HG02759 (cell line): ENCODE results near the gene CLIC4.
A peak's percentile ranks its signal among the peaks of the same experiment; 100 is the strongest.
"Not testable (repeated sequence)": the region's sequence is repeated elsewhere in the genome, so short reads cannot be mapped to it uniquely, and the experiment has no call there.

Experiments used
- ATAC-seq: cut with Tn5 transposase; IDR thresholded peaks from one replicate; pipeline ENCODE4 v1.9.1; 2021; ENCODE audit warnings: mild to moderate bottlenecking, moderate library complexity; ENCODE audit not compliant: unreplicated experiment

Gene CLIC4

DNA sequence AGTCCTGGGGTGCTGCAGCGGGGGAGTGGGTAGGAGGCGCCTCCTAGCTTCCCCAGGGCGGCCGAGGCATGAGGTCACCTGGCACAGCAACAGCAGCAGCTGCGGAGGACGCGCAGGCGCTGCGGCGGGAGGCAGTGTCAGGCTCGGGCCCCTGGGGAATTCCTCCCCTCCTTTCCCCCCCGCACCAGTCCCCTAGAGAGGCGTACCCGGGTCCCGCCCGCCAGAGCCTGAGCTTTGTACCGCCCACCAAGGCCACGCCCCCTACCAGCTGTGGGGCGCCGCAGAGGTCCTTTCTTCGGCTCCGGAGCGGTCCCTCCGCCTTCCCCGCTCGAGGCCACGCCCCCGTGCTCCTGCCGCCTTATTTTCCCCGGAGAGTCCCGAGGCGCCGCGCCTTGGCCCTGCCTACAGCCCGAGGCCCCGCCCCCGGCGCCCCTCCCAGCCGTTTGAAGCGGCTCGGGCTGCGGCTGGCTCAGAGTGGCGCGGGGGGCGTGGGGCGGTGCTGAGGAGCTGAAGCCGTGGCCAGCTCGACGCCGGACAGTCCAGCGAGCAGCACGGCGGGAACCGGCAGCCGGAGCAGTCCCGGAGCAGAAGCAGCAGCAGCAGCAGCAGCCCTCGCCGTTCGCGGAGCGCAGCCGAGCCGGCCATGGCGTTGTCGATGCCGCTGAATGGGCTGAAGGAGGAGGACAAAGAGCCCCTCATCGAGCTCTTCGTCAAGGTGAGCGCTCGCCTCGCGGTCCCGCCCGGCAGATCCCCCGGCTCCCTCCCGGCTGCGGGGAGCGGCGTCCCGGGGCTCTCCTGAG lies at the start of gene CLIC4:
TSS of gene CLIC4 (plus strand) at position 537 of the 800 bp plus-strand sequence. CDS start at position 644, 107 bp downstream.
- peak; percentile 77 for ATAC-seq

DNA sequence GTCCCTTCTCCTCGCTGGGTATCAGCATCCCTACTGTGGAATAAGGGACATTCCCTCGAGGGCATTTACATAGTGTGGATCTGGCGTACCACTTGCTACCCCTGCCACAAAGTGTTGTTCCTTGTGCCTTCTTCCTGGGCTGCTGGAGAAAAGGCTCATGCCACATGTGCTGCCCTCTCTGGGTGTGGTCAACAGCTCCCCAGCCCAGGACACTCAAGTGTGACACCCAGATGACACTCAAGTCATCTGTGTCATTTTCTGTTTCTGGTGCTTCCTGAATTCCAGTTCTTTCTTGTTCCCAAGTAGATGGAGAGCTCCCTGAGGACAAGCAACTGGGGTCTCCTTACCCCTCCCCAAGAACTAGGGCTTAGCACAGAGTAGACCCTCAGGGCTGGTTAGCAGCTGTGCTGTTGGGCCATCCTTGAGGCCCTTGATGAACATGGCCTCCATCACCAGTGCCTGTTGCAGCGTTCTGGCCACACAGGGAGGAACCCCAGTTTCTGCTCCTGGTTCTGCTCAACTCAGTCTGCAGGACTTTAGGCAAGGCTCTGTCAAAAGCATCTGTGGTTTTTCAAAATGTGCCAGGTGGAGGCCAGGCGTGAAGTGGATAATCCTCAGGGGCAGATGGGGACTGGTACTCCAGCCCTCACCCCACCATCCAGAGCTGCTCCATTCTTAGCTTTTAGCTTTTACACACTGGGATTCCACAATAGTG lies 49.0 kb upstream of the CLIC4 start:
- ATAC-seq, result no peak

GRCh38 chr1:24696756-24697330 lies 48.4 kb upstream of the CLIC4 start:
- ATAC-seq, result no peak

- not testable (repeated sequence) for ATAC-seq
These were observed 47.7 kb upstream of the CLIC4 start for GRCh38 chr1:24697453-24698001.

GRCh38 chr1:24698326-24698725 lies 46.9 kb upstream of the CLIC4 start:
- not testable (repeated sequence) for ATAC-seq

DNA sequence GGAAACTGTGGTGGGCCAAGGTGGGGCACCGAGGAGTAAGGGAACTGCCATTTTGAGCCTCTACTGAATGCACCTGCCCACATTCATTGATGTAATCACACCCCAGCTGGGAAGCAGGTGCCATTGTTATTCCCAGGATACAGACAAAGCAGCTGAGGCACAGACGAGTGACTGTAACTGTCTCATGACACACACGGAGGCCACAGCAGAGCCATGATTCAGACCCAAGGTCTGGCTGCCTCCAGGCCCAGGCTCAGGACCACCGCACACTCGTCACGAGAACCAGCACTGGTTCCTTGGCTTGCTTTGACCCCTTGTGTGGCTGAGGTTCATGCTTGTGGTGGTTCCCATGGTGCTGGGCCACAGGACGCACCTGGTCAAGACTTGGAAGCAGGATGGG lies 45.6 kb upstream of the CLIC4 start:
- ATAC-seq, result no peak

GRCh38 chr1:24702511-24703293 lies 42.5 kb upstream of the CLIC4 start:
- ATAC-seq, result no peak

DNA sequence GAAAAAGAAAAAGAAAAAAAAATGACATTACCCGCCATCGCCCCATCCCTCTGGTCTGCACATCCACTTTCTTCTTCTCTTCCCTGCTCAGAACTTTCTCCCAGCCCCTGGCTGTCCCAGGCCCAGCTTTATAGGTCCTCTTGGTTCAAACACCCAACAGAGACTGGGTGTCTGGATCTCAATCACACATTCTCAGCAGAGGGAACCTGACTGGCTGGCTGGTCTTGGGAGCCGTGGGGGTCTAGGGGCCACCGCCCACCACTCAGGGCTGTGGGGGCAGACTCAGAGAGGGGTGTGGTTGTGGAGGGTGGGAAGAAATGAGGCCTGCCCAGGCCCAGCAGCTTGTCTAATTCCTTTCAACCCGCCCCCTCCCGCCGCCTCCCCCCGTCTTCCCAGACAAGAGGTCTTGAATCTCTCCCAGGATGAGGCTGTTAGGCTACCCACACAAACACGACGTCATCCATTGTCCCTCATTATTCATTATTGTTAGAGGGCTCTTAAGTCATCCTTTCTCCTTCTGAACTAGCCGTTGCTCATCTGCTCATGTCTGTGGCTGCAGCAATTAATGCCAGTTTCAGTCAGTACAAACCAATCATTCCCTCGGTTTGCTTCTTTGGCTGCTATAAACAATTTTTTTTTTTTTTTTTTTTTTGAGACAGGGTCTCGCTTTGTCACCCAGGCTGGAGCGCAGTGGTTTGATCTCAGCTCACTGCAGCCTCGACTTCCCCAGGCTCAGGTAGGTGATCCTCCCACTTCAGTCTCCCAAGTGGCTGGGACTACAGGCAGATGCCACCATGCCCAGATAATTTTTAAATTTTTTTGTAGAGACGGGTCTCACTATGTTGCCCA lies 40.6 kb upstream of the CLIC4 start:
- ATAC-seq, result no peak

DNA sequence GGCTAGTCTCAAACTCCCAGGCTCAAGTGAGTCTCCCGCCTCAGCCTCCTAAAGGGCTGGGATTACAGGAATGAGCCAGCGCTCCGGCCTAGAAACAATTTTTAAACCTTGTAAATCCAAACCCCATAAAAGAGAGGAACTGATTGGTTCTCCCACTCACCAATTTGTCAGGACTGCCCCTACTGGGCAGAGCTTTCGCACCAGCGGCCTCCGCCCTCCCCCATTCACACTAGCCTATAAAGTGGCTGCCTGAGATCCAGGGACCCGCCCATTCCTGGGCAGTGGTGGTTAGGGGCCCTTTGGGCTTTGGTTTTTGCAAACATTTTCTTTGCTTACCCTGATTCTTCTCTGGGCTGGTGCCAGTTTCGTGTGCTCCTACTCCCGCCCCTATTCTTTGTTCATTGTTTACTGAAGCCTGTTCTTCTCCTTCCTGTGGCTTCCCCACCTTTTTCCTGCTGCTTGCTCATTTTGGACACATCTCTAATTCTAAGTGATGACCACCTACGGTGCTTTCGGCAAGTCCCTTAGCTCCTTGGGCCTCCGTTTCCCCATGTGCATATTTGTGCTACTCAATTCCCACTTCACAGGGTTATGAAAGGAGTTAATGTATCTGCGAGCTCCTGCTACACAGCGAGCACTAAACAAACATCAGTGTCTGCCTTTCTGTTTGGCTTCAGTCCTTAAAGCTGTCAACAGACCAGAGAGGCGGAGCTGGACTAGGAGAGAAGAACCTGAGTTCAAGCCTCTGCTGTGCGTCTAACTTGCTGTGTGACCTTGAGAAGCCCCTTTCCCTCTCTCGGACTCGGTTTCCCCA lies 39.8 kb upstream of the CLIC4 start:
- no peak for ATAC-seq

GRCh38 chr1:24706074-24706389 lies 39.2 kb upstream of the CLIC4 start:
- not testable (repeated sequence) for ATAC-seq

GRCh38 chr1:24707687-24708086 lies 37.6 kb upstream of the CLIC4 start:
- no peak for ATAC-seq

- no peak for ATAC-seq
These were observed 36.3 kb upstream of the CLIC4 start for GRCh38 chr1:24708938-24709337.

GRCh38 chr1:24709791-24710441 lies 35.3 kb upstream of the CLIC4 start:
- ATAC-seq, result no peak

GRCh38 chr1:24711329-24711728 lies 33.9 kb upstream of the CLIC4 start:
- ATAC-seq, result no peak

DNA sequence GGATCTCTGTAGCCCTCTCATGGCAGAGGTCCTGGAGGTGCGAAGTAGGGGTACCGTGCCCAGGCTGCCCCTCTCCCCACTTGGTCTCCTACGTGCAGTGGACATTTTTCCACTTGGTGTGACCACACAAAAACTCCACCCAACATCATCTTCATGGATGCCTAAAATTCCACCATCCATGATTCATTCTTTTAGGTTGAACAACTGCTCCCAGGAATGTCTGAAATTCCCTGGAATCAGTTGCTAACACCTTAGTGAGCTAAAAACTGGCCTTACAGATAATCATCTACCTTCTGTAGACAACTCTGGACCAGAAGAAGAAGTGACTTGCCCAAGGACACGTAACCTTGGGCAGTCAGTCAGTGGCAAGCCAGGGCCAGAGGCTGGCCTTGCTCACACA lies 32.1 kb upstream of the CLIC4 start:
- no peak for ATAC-seq

DNA sequence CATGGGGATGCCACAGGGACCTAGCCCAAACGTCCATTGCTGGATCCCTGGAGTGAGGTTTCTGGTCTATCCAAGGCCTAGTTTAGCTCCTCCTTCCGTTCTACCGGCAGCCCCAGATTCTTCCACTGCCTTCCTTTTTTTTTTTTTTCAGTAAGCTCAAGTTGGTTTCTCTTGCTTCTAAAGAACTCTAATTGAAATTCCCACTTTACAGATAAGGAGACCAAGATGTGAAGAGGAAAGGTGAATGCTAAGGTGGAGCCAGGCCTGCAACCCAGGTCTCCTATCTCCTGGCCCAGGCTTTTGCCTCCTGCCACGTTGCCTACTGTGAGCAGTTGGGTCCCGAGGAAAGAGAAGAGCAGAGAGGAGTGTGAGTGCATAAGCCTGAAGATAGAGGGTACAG lies 31.5 kb upstream of the CLIC4 start:
- ATAC-seq, result no peak

DNA sequence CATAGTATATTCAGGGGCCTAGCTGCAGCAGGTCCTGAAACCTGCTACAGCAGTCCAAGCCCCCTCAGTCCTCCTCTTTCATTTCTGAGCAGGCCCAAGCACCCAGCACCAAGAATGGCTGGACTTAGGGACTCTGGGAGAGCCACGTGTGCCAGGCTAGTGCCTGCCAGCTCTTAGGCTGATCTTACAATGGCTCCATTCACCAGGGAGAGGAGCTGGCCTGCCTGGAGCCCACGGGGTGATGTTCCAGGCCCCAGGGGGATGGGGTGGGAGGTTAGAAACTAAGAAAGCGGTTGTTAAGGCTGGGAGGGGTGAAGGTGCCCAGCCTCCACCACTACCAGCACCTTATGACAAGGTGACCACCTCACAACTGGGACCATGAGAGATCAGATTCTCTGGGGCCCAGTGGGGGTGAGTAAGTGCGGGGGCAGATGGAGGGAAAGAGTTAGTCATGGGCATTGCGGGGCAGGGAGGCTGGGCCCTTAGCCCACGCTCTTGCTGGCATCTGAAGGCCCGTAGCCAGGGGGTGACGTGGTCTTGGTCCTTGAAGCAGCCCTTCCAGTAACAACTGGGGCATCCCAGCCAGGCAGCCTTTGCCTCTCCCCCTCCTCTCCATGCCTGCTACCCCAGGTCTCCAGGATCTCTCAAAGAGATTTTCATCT lies 30.3 kb upstream of the CLIC4 start:
- no peak for ATAC-seq

- no peak for ATAC-seq
These were observed 29.6 kb upstream of the CLIC4 start for GRCh38 chr1:24715658-24716057.
